ENCODE data around the gene MC2R.

The MC2R gene

GRCh38 chr18:13878857-13879256 lies 36.5 kb downstream of the MC2R start:
- no peak for TF ChIP-seq CTCF (IDR thresholded peaks at IDR 0.05)

DNA sequence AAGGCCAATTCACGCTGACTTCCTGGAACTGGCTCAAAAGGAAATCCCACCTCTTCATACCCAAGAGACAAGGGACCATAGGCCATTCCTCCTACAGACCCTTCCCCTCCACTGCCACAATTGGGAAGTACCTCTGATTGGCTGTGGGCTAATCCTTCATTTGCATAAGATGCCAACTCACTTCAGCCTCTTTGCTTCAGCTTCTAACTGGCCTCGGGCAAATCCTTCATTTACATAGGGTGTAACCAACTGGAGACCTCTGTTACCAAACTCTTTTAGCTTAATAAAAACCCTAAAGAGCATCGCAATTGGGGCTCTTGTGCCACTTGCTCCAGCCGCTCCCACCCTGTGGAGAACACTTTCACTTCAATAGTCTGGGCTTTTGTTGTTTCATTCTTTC lies 38.2 kb downstream of the MC2R start:
- no peak for TF ChIP-seq CTCF (IDR thresholded peaks at IDR 0.05)

DNA sequence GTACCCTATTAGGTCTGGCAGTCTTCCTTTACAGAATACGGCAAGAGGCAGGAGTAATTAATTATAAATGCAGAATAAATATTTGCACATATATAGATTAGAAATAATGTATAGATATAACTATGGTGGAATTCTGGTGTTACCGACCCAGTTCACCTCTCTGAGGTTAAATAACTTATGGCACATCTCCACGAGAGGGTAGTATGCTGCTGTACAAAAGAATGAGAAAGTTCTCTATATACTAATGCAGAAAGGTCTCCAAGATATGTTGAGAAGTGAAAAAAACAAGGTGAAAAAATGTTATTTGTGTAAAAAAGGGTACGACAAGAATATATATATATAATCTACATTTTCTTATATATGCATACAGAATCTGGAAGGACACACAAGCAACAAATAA lies 40.8 kb downstream of the MC2R start:
- no peak for TF ChIP-seq CTCF (IDR thresholded peaks at IDR 0.05)

DNA sequence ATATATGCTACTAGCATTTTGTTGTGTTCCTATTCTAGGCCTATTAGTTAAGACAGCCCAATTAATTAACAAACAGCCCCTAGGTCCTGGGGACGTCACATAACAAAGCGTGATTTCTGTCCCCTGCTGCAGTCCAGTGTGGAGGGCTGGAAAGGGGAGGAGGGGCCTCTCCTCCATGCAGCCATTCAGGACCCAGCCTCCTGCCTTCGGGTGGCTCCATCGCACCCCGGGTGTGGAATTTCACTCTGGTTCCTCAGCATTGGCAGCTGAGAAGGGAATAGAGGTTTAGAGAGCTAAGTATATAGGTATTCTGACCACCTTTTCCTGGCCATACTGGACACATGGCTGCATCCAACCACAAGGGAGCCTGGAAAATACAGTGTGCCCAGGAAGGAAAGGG lies 42.4 kb downstream of the MC2R start:
- no peak for TF ChIP-seq CTCF (IDR thresholded peaks at IDR 0.05)

DNA sequence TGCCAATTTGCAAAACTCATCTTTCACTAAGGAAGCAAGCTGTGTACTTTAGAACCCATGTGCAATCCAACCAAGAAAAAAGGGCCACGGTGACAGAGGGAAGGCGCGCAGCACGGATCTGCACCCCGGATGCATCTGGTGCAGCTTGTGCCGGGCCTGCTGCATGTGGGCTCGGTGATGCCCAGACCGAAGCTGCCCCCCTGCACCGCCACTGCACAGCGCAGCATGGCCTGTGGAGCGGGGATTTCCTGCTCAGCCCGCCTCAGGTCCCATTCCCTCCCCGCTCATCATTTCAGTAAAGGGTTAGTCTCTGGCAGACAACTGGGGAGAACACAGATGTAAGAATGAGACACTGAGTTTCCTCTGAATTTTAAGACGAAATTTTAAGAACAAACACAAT lies 43.0 kb downstream of the MC2R start:
- TF ChIP-seq CTCF (IDR thresholded peaks at IDR 0.05), result no peak

DNA sequence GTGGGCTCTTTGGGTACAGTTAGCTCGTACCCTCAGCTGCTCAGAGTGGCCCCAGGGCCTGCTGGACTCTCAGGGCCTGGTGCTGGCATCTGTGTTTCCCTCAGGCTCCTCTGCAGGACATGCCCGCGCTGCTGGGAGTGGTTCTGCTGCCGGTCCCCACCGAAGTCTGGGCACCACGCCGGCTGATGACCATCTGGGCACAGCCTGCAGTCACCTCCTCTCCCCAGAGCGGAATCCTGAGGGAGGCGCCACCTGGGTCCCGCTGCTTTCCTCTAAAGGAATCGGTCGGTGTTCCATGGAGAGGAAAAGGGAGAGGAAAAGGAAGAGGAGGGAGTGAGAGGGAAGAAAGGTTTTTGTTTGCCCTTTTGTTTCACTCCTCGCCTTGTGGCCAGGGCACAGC lies 43.6 kb downstream of the MC2R start:
- TF ChIP-seq CTCF (IDR thresholded peaks at IDR 0.05), result no peak

- TF ChIP-seq CTCF (IDR thresholded peaks at IDR 0.05), result no peak
These were observed 46.6 kb downstream of the MC2R start for GRCh38 chr18:13868501-13869271.

DNA sequence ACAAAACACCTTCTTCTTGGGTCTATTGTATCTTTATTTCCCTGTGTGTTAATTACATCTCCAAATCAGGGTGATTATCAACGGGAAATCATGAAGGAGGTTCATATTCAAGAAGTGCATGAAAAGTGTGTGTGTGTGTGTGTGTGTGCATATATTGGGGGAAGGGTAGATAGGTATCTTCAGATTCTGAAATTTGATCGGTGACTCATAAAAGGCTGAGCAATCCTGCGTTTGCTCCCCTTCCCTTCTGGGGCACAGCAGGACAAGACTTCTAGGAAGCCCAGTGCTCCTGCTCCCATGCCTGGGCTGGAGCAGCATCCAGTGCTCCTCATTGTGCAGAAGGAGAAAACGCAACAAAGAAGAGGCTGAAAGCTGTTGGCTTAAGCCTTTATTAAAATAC lies 65.5 kb downstream of the MC2R start:
- no peak for TF ChIP-seq CTCF (IDR thresholded peaks at IDR 0.05)

All from LNCAP (cell line).